Natural killer cell (primary cell): ENCODE results near the gene GGNBP2. TPM values are rescaled to one million over a fixed set of nuclear protein-coding genes. Genes with fewer than 3 reads are reported as not detected.

Experiments
- ATAC-seq, 3 donors: fragments of 150-1000 bp in 2 of 3; fragments of 200-7000 bp in 1 of 3; cut with Tn5 transposase; 1 replicate in 1 of 3; 2 replicates in 2 of 3; pipeline ENCODE4 v1.10.0; 2021; ENCODE audit warnings: mild to moderate bottlenecking in 2 of 3, moderate library complexity in 2 of 3
- DNase-seq, 2 donors: peaks; one replicate each; pipeline versions ENCODE4 v3.0.0 to v3.0.0-alpha.2; 2013 to 2021; ENCODE audit warnings: mixed read lengths in 1 of 2
- H3K27ac ChIP-seq: one replicate; pipeline ENCODE4 v1.5.1; 2013; ENCODE audit warnings: mild to moderate bottlenecking, low read length
- H3K27me3 ChIP-seq: one replicate; pipeline ENCODE4 v1.6.1; 2013; ENCODE audit warnings: low read length; ENCODE audit not compliant: control insufficient read depth, insufficient read depth
- H3K36me3 ChIP-seq: one replicate; pipeline ENCODE4 v1.6.1; 2013; ENCODE audit warnings: low read length; ENCODE audit not compliant: control insufficient read depth, insufficient read depth
- H3K4me1 ChIP-seq: one replicate; pipeline ENCODE4 v1.6.1; 2013; ENCODE audit warnings: low read length; ENCODE audit not compliant: control insufficient read depth, insufficient read depth
- H3K4me3 ChIP-seq: one replicate; pipeline ENCODE4 v1.5.1; 2013; ENCODE audit warnings: low read length
- H3K9me3 ChIP-seq: one replicate; pipeline ENCODE4 v1.6.1; 2013; ENCODE audit warnings: low read length; ENCODE audit not compliant: control insufficient read depth, insufficient read depth
- H3K27ac Mint-ChIP-seq, 2 donors: one replicate each; pipeline ENCODE4 v1.8.0; 2022; ENCODE audit warnings: mild to moderate bottlenecking in 2 of 2, mixed read lengths in 2 of 2, moderate library complexity in 1 of 2
- H3K27me3 Mint-ChIP-seq, 2 donors: one replicate each; pipeline ENCODE4 v1.8.0; 2022; ENCODE audit warnings: low read depth in 2 of 2, mixed read lengths in 2 of 2
- H3K36me3 Mint-ChIP-seq: one replicate; pipeline ENCODE4 v1.8.0; 2022; ENCODE audit warnings: mixed read lengths
- H3K4me1 Mint-ChIP-seq, 2 donors: one replicate each; pipeline ENCODE4 v1.8.0; 2022; ENCODE audit warnings: mixed read lengths in 2 of 2
- H3K4me3 Mint-ChIP-seq: one replicate; pipeline ENCODE4 v1.8.0; 2022; ENCODE audit warnings: mild to moderate bottlenecking, moderate library complexity, mixed read lengths
- H3K9me3 Mint-ChIP-seq, 2 donors: one replicate each; pipeline ENCODE4 v1.8.0; 2022; ENCODE audit warnings: mixed read lengths in 2 of 2
- CTCF ChIP-seq: fragments of 200-600 bp; IDR thresholded peaks from one replicate; pipeline ENCODE4 v1.8.0; 2022; ENCODE audit warnings: antibody characterized with exemption
- WGBS: methylation state at CpG from one replicate; pipeline ENCODE4 v1.1.7; 2013; ENCODE audit warnings: missing lambda C conversion rate; ENCODE audit not compliant: insufficient coverage; 5-methylcytosine and 5-hydroxymethylcytosine counted together
- intact Hi-C: fragments of 100-400 bp; cut with micrococcal nuclease; formaldehyde crosslinking; loops from one replicate; pipeline ENCODE4 v1.14.2; 2022
- total RNA-seq, 4 donors: library from RNA; stranded (reverse); fragments of 120-200 nt in 1 of 4; gene quantifications; one replicate each; pipeline versions ENCODE4 v1.2.3 to v1.2.4, GENCODE V29; 2013 to 2022

GGNBP2 gene
- total RNA-seq, 3 donors from 2014 or later (not counting 1 experiment from before 2014, with no cell fraction given): 183 to 233 (median 197) TPM

DNA sequence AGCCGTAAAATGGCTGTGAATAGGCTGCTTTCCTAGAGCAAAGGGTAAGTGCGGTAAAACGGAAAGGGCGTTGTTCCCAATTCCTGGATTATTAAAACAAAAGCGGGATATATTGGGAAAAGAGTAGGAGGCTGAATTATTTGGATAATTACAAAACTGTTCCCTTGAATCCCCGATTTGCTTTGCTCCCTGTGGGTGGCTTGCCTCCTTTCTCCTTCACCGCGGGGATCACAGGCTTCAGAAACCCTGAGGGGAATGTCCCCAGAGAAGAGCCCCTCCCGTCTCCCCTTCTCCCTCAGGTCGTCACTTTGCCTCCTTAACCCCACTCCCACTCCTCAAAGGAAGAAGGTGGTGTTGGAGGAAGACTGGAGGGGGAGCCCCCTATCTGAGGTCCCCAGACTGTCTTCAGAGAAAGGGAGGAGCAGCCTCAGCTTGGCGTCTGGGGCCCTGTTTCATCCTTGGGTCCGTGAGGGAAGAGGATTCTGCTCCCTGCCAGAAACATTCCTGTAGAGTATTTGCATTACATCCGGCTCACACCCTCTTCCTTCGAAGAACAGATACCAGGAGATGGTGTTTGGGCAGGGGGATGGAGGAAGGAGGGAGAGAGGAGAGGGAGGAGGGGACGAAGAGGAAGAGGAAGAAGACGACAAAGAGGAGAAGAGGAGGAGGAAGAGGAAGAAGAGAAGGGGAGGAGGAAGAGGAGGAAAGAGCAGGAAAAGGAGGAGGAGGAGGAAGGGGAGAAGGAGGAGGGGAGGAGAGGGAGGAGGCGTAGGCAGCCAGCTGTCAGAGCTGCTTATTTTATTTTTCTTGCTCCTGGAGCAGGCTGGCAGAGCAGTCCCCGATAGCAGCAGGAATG lies 88.4 kb downstream of the GGNBP2 start:
- no peaks in the 10 kb centered on the region for H3K36me3 ChIP-seq
- H3K4me1 ChIP-seq: no peaks in the 10 kb centered on the region
- Mint-ChIP-seq H3K9me3 (no peaks in the 10 kb centered on the region), H3K36me3 (no peaks in the 10 kb centered on the region), H3K27ac (no peak overlapping the region), H3K27me3 (peaks cover 19 to 22% of the 10 kb centered on the region in 2 donors), H3K4me1 (no peaks in the 10 kb centered on the region), H3K4me3 (no peak overlapping the region)
- H3K9me3 ChIP-seq: no peaks in the 10 kb centered on the region
- DNase-seq: no peak
- no peak overlapping the region for H3K4me3 ChIP-seq
- intact Hi-C loops: no loop called here
- 67% methylated on average over 16 of the region's 18 CpGs for WGBS
- TF ChIP-seq CTCF: no peak
- no peak for ATAC-seq
- no peaks in the 10 kb centered on the region for H3K27me3 ChIP-seq
- no peak overlapping the region for H3K27ac ChIP-seq

Other genes with a start within 250 kb of the GGNBP2 start
- not detected for gene TBC1D3G, start 221.0 kb upstream of the GGNBP2 start, total RNA-seq
- not detected for gene TBC1D3H, start 156.5 kb upstream of the GGNBP2 start, total RNA-seq
- gene ZNHIT3, start 58.2 kb upstream of the GGNBP2 start, total RNA-seq: 10 to 100 TPM; 27.1 to 41.3 (median 36.6) TPM
- 100 to 1,000 TPM in 2 of 3 donors, 10 to 100 TPM in 1; 84.2 to 119 (median 104) TPM for gene MYO19, start 10.1 kb upstream of the GGNBP2 start, total RNA-seq
- gene PIGW, start 9.9 kb upstream of the GGNBP2 start, total RNA-seq: 1 to 10 TPM; 4.6 to 8.3 (median 5.0) TPM
- gene DHRS11, start 47.0 kb downstream of the GGNBP2 start, total RNA-seq: 1 to 10 TPM; 2.7 to 6.0 (median 4.9) TPM
- 1 to 10 TPM; 1.3 to 2.8 (median 1.7) TPM for gene MRM1, start 56.7 kb downstream of the GGNBP2 start, total RNA-seq